Right lobe of liver (tissue), 4 donors: ENCODE results near the gene NBAS.

Experiments used
- POLR2A ChIP-seq: fragments of 450-650 bp; IDR thresholded peaks from one replicate; pipeline ENCODE4 v1.6.1; 2017; ENCODE audit warnings: antibody characterized with exemption, mild to moderate bottlenecking
- TF ChIP-seq, protein P1 (sequence below), 4 donors: fragments of 200-600 bp in 3 of 4; fragments of 450-650 bp in 1 of 4; IDR thresholded peaks; one replicate each; pipeline versions ENCODE4 v1.5.1 to v1.8.0; 2016 to 2022; ENCODE audit warnings: antibody characterized with exemption in 4 of 4, mild to moderate bottlenecking in 2 of 4
- donor health status: DM: no; HTN: no; CAD: no.
- donor health status: DM: no; HTN: no; CAD: no.
- donor health status: DM: no; HTN: yes; CAD: no.

- TF ChIP-seq, protein P1, sequence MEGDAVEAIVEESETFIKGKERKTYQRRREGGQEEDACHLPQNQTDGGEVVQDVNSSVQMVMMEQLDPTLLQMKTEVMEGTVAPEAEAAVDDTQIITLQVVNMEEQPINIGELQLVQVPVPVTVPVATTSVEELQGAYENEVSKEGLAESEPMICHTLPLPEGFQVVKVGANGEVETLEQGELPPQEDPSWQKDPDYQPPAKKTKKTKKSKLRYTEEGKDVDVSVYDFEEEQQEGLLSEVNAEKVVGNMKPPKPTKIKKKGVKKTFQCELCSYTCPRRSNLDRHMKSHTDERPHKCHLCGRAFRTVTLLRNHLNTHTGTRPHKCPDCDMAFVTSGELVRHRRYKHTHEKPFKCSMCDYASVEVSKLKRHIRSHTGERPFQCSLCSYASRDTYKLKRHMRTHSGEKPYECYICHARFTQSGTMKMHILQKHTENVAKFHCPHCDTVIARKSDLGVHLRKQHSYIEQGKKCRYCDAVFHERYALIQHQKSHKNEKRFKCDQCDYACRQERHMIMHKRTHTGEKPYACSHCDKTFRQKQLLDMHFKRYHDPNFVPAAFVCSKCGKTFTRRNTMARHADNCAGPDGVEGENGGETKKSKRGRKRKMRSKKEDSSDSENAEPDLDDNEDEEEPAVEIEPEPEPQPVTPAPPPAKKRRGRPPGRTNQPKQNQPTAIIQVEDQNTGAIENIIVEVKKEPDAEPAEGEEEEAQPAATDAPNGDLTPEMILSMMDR (IDR thresholded peaks at IDR 0.05): no peak
- TF ChIP-seq POLR2A: no peak
Measured at GRCh38 chr2:15313657-15314056, 247.5 kb downstream of the NBAS start.
